AG04449 (cell line): ENCODE data around the gene ZC2HC1C.

Experiments used
- CTCF ChIA-PET: fragments of 350-600 bp; formaldehyde crosslinking; extraction: SDS; loops from one replicate; lab custom pipeline; 2021; ENCODE audit warnings: antibody characterized with exemption; lab: Yijun Ruan, JAX
- POLR2A ChIA-PET: fragments of 400-600, 350-600 bp; formaldehyde crosslinking; extraction: SDS; loops from one replicate; lab custom pipeline; 2020; ENCODE audit warnings: antibody characterized with exemption, inconsistent platforms; lab: Yijun Ruan, JAX
- DNase-seq: peaks from one replicate; pipeline ENCODE4 v3.0.0-alpha.2; 2010; ENCODE audit warnings: low read depth, low spot score
- H3K4me3 ChIP-seq: 2 replicates; pipeline ENCODE4 v1.5.1; 2011; ENCODE audit warnings: low read depth, mild to moderate bottlenecking, control low read depth, low read length
- CTCF ChIP-seq: IDR thresholded peaks from one replicate; pipeline ENCODE4 v1.5.1; 2011; ENCODE audit warnings: mild to moderate bottlenecking, moderate library complexity, low read length, control low read depth, inconsistent platforms; ENCODE audit not compliant: insufficient read depth; ENCODE audit errors: missing control alignments

The ZC2HC1C gene

GRCh38 chr14:75096959-75097358 is 27.5 kb downstream of the ZC2HC1C start:
- H3K4me3 ChIP-seq, result no peak overlapping the region
- ChIA-PET CTCF (interaction anchor here (0.6 to 12.6 kb wide), 4 partner anchors 8 to 235 kb away, joined by 3 to 296 read pairs (median 10); no protein-coding TSS in a partner anchor), POLR2A (no interaction called here)
- no peak for DNase-seq
- TF ChIP-seq CTCF, result no peak

DNA sequence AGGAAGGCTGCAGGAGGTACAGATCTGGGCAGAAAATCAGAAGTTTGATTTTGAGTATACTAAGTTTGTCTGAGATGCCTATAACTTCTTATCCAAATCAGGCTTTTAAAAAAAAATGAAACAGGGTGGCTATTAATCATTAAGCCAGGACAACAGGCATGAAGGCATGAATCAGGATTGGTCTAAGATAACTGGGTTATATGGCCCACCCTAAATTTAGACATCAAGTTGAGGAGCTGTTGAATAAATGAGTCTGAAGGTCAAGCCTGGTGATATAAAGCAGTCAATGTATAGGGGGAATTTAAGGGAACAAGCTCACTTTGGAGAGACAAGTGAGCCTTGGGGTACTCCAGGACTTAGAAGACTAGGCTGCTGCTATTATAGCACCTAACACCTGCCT is 28.8 kb downstream of the ZC2HC1C start:
- TF ChIP-seq CTCF, result no peak
- POLR2A ChIA-PET, result no interaction called here
- CTCF ChIA-PET, result interaction anchor here (1.2 to 4.9 kb wide), 2 partner anchors 9 to 197 kb away, joined by 4 to 50 read pairs; no protein-coding TSS in a partner anchor
- no peak for DNase-seq
- H3K4me3 ChIP-seq, result no peak overlapping the region

DNA sequence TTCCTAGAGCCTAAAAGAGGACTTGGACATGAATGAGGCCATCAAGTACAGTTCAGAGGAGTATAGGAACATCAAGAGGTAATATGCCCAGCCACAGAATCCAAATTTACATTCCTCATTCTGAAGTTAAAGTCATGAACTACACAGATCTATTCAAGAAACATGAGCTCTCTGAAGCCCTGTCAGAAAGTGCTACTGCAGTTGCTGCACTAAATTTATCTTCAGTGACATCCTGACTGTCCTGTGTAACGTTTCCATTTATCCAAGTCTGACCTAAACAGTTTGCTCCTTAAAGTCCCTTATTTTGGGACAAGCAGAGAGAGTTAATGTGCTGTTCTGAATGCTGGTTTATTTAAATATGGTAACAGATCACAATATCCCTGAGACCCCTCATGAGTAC is 29.2 kb downstream of the ZC2HC1C start:
- POLR2A ChIA-PET, result no interaction called here
- CTCF ChIA-PET, result interaction anchor here (1.2 to 4.9 kb wide), 2 partner anchors 9 to 197 kb away, joined by 4 to 50 read pairs; no protein-coding TSS in a partner anchor
- DNase-seq, result no peak
- TF ChIP-seq CTCF, result no peak
- no peak overlapping the region for H3K4me3 ChIP-seq

DNA sequence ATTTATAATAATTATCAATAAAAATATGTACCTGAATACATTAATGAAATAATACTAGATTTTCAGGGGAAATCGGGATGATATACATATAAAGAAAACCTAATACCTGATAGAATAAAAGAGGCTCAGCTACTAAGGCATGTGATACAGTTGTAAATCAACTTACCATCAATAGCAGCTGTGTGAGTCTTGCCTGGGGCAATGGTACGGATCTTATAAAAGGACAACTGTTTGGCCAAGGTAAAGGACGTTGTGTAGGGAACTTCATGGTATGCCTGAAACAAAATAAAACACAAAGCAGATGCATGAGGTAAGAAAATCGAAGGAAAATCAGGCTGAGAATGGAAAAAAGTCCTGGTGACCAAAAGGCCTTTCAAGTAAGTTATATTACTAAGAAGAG is 32.0 kb downstream of the ZC2HC1C start:
- no peak overlapping the region for H3K4me3 ChIP-seq
- ChIA-PET POLR2A (interaction anchor here (0.5 kb wide), 1 partner anchor 180 kb away, joined by 3 read pairs; no protein-coding TSS in a partner anchor), CTCF (interaction anchor here (1.2 to 4.9 kb wide), 2 partner anchors 12 to 196 kb away, joined by 4 to 50 read pairs; no protein-coding TSS in a partner anchor)
- TF ChIP-seq CTCF, result no peak
- DNase-seq, result no peak

GRCh38 chr14:75107186-75107585 is 37.7 kb downstream of the ZC2HC1C start:
- no peak for TF ChIP-seq CTCF
- no peak overlapping the region for H3K4me3 ChIP-seq
- POLR2A ChIA-PET, result interaction anchor here (0.7 kb wide), 1 partner anchor 91 kb away, joined by 4 read pairs; no protein-coding TSS in a partner anchor
- CTCF ChIA-PET, result interaction anchor here (6.3 kb wide), 1 partner anchor 18 kb away, joined by 44 read pairs; no protein-coding TSS in a partner anchor
- no peak for DNase-seq

- ChIA-PET POLR2A (no interaction called here), CTCF (interaction anchor here (1.0 to 3.0 kb wide), 4 partner anchors 14 to 205 kb away, joined by 3 to 11 read pairs (median 6); no protein-coding TSS in a partner anchor)
- no peak for DNase-seq
- H3K4me3 ChIP-seq, result no peak overlapping the region
- TF ChIP-seq CTCF, result no peak
Measured at GRCh38 chr14:75109877-75110276, 40.4 kb downstream of the ZC2HC1C start.
